Suprapubic skin (tissue), 4 donors: ENCODE results near the gene CBLB. TPM values are rescaled to one million over a fixed set of nuclear protein-coding genes. Genes with fewer than 3 reads are reported as not detected.

Experiments
- DNase-seq, 2 donors: peaks; one replicate each; pipeline ENCODE4 v3.0.0-alpha.2; 2019; ENCODE audit warnings: low spot score in 2 of 2
- H3K27ac ChIP-seq: fragments of 200-600 bp; sonication (generic); one replicate; pipeline ENCODE4 v1.5.1; 2019
- H3K27me3 ChIP-seq: fragments of 200-600 bp; sonication (generic); one replicate; pipeline ENCODE4 v1.5.1; 2019
- H3K36me3 ChIP-seq: fragments of 200-600 bp; sonication (generic); one replicate; pipeline ENCODE4 v1.5.1; 2019
- H3K4me1 ChIP-seq: fragments of 200-600 bp; sonication (generic); one replicate; pipeline ENCODE4 v1.5.1; 2019
- H3K4me3 ChIP-seq: fragments of 200-600 bp; sonication (generic); one replicate; pipeline ENCODE4 v1.5.1; 2019; ENCODE audit warnings: mild to moderate bottlenecking
- H3K9me3 ChIP-seq: fragments of 200-600 bp; sonication (generic); one replicate; pipeline ENCODE4 v1.5.1; 2019
- EP300 ChIP-seq: sonication (generic); formaldehyde crosslinking; IDR thresholded peaks from one replicate; pipeline ENCODE4 v1.6.1; 2017; ENCODE audit warnings: antibody characterized with exemption
- POLR2A ChIP-seq, 2 donors: fragments of 450-650 bp; IDR thresholded peaks; one replicate each; pipeline ENCODE4 v1.6.1; 2017; ENCODE audit warnings: antibody characterized with exemption in 2 of 2, mild to moderate bottlenecking in 2 of 2, moderate library complexity in 2 of 2
- POLR2AphosphoS5 ChIP-seq, 3 donors: sonication (generic); formaldehyde crosslinking; IDR thresholded peaks; one replicate each; pipeline ENCODE4 v1.6.1; 2017; ENCODE audit warnings: antibody characterized with exemption in 3 of 3
- WGBS: methylation state at CpG from one replicate; pipeline ENCODE4 v1.1.5; 2018; 5-methylcytosine and 5-hydroxymethylcytosine counted together
- total RNA-seq, 4 donors: library from RNA; depleted of rRNA; stranded (reverse); fragments of >200 nt; gene quantifications; one replicate each; pipeline ENCODE4 v1.1.0, GENCODE V29; 2016
- TF ChIP-seq, protein P1 (sequence below), 2 donors: fragments of 200-600 bp in 1 of 2; fragments of 450-650 bp in 1 of 2; sonication (generic) in 1 of 2; IDR thresholded peaks; one replicate each; pipeline ENCODE4 v1.5.1; 2016 to 2019; ENCODE audit warnings: antibody characterized with exemption in 2 of 2, mild to moderate bottlenecking in 1 of 2, moderate library complexity in 1 of 2

CBLB gene
- total RNA-seq, 4 donors from 2014 or later: 16.8 to 43.8 (median 25.2) TPM

DNA sequence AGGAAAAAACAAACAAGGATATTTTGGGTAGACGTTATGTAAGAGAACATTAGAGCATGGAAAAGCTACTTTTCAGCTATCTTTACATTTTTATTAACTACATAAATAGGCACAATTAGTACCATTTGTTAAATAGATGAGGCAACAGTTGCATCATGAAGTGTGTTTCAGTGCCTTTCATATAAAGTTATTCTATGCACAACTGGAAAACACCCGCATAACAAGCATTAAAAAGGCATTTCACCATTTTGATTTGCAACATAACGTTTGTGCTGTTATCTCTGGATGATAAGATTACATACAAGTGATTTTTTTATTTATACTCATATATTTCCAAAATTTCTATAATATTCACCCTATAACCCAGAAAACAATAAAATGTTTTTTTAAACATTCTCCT lies 69.5 kb downstream of the CBLB start:
- no peaks in the 10 kb centered on the region for H3K27me3 ChIP-seq
- no peak for TF ChIP-seq POLR2A (IDR thresholded peaks at IDR 0.05)
- TF ChIP-seq EP300: no peak
- no peak for TF ChIP-seq POLR2AphosphoS5 (IDR thresholded peaks at IDR 0.05)
- TF ChIP-seq, protein P1, sequence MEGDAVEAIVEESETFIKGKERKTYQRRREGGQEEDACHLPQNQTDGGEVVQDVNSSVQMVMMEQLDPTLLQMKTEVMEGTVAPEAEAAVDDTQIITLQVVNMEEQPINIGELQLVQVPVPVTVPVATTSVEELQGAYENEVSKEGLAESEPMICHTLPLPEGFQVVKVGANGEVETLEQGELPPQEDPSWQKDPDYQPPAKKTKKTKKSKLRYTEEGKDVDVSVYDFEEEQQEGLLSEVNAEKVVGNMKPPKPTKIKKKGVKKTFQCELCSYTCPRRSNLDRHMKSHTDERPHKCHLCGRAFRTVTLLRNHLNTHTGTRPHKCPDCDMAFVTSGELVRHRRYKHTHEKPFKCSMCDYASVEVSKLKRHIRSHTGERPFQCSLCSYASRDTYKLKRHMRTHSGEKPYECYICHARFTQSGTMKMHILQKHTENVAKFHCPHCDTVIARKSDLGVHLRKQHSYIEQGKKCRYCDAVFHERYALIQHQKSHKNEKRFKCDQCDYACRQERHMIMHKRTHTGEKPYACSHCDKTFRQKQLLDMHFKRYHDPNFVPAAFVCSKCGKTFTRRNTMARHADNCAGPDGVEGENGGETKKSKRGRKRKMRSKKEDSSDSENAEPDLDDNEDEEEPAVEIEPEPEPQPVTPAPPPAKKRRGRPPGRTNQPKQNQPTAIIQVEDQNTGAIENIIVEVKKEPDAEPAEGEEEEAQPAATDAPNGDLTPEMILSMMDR (IDR thresholded peaks at IDR 0.05): no peak
- no peak overlapping the region for H3K4me3 ChIP-seq
- WGBS: 93% methylated on average over 3 of the region's 3 CpGs
- no peaks in the 10 kb centered on the region for H3K36me3 ChIP-seq
- H3K27ac ChIP-seq: no peak overlapping the region
- DNase-seq: no peak
- H3K4me1 ChIP-seq: peaks cover 3% of the 10 kb centered on the region
- no peaks in the 10 kb centered on the region for H3K9me3 ChIP-seq

DNA sequence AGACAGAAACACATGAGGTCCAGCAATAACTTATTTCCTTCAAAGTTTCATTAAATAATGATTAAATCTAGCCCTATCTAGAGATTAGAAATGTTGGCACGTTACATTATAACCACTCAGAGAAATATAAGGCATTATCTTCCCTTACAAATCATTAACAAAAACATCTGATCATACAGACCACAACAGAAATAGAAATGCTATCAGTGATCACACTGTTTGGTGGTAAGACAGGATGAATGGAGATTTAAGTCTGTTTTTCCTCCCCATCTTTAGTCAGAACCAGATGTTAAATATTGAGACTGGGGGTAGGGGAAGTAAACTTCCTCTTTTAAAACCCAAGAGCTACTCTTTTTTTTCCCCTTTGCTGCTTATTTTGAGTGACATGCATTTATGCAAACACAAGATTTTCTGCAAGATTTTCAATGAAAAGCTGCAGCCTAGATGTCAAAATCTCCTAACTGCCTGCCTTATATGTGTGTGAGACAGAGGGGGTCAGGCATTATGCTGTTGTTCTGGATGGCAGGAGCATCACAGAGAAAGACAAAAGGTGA lies 70.4 kb downstream of the CBLB start:
- Histone ChIP-seq H3K4me3 (no peak overlapping the region), H3K4me1 (peaks cover 3% of the 10 kb centered on the region), H3K9me3 (no peaks in the 10 kb centered on the region), H3K27ac (no peak overlapping the region), H3K27me3 (no peaks in the 10 kb centered on the region), H3K36me3 (no peaks in the 10 kb centered on the region)
- no peak for TF ChIP-seq POLR2A (IDR thresholded peaks at IDR 0.05)
- TF ChIP-seq, protein P1 (IDR thresholded peaks at IDR 0.05): no peak
- no peak for TF ChIP-seq POLR2AphosphoS5 (IDR thresholded peaks at IDR 0.05)
- no peak for TF ChIP-seq EP300
- DNase-seq: no peak
- 67% methylated on average over 1 of the region's 1 CpG for WGBS

DNA sequence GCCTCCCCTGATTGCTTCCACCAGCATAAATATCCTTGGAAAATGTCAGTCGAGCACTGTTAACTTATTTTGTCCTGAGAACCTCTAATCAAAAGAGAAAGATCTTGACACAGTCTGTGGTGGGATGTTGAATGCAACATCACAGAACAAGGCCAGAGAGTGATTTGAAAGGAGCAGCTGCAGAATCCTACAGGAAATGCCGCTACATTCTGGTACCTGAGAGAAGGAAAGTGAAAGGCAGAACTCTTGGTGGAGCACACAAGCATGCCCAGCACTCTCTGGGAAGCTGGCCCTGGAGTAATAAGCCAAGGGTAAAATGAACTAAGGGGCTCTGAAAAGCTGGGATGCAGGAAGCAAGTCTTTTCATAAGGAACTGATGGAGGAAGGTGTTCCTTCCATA lies 75.8 kb downstream of the CBLB start:
- Histone ChIP-seq H3K4me3 (no peak overlapping the region), H3K4me1 (peaks cover 18% of the 10 kb centered on the region), H3K36me3 (no peaks in the 10 kb centered on the region), H3K27ac (peak overlapping the region; percentile 80), H3K9me3 (no peaks in the 10 kb centered on the region), H3K27me3 (no peaks in the 10 kb centered on the region)
- TF ChIP-seq POLR2A (IDR thresholded peaks at IDR 0.05) (no peak), EP300 (no peak), POLR2AphosphoS5 (IDR thresholded peaks at IDR 0.05) (no peak)
- TF ChIP-seq, protein P1 (IDR thresholded peaks at IDR 0.05): no peak
- no peak for DNase-seq
- WGBS: 84% methylated on average over 2 of the region's 2 CpGs

DNA sequence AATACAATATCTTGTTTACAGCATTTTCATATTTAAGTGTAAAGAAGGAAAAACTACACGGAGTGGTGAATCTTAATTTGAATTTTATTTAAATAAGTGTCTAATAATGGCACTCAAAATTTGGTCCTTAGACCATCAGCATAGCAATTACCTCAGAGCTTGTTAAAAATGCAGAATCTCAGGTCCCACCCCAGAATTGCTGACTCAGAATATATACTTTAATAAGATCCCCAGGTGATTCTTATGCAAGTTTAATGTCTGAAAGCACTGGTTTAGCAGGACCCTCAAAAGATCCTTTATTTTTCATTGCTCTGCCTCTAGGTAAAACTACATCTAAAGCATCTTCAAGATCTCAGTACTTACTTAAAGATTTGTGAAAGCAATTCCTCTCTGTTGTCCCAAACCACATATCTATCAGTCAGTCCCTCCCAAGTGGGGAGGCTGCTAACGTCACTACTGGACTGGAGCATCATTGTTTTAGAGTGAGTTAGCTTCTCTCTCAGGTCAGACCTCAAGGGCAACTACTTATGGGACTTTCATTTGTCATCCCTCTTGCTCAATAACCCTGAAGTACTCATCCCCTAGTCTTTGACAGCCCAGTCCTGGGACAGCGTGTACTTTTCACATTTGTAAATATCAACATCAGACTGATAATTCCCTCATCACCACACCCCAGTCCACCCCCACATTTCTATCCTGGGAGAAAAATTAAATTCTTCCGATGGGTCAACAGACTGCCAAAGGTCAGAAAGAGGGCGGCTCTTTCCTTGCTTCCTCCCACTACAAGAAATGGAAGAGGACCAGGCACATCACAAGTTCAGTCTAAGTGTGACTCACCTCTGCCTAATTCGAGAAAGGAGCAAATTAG lies 76.7 kb downstream of the CBLB start:
- H3K27me3 ChIP-seq: no peaks in the 10 kb centered on the region
- no peaks in the 10 kb centered on the region for H3K36me3 ChIP-seq
- no peak overlapping the region for H3K4me3 ChIP-seq
- H3K9me3 ChIP-seq: no peaks in the 10 kb centered on the region
- peaks cover 18% of the 10 kb centered on the region for H3K4me1 ChIP-seq
- DNase-seq: peak; percentile 83 to 89
- TF ChIP-seq, protein P1 (IDR thresholded peaks at IDR 0.05): no peak
- peak; percentile 87 to 94 (median 90) for TF ChIP-seq POLR2AphosphoS5 (IDR thresholded peaks at IDR 0.05)
- TF ChIP-seq EP300: peak; percentile 36
- TF ChIP-seq POLR2A (IDR thresholded peaks at IDR 0.05): peak in 1 of 2 donors; percentile 33
- peak overlapping the region; percentile 87 for H3K27ac ChIP-seq
- 48% methylated on average over 6 of the region's 6 CpGs for WGBS

DNA sequence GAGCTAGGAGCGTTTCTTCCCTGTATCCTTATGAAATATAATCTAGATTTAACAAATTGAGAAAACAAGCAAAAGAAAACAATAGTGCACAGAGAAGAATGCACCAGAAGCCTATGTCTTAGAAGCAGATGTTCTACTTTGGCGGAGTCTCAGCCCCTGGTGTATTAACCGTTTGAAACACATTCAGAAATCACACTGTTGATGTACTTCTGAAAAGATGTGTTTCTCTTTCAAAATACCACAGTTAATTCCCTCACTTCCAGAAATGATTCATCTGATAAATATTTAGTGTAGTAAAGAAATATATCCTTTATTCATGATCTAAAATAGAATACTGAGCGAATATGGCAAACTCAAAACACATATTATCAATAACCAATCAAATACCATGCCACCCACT lies 77.7 kb downstream of the CBLB start:
- H3K9me3 ChIP-seq: no peaks in the 10 kb centered on the region
- H3K27ac ChIP-seq: peak overlapping the region; percentile 87
- H3K4me3 ChIP-seq: no peak overlapping the region
- 46% methylated on average over 4 of the region's 4 CpGs for WGBS
- TF ChIP-seq EP300 (no peak), POLR2AphosphoS5 (IDR thresholded peaks at IDR 0.05) (no peak), POLR2A (IDR thresholded peaks at IDR 0.05) (no peak)
- TF ChIP-seq, protein P1 (IDR thresholded peaks at IDR 0.05): no peak
- DNase-seq: no peak
- H3K27me3 ChIP-seq: no peaks in the 10 kb centered on the region
- H3K4me1 ChIP-seq: peaks cover 18% of the 10 kb centered on the region
- H3K36me3 ChIP-seq: no peaks in the 10 kb centered on the region
